GM19035 (cell line): ENCODE results near the gene ZNF773.
A peak's percentile ranks its signal among the peaks of the same experiment; 100 is the strongest.
"Not testable (repeated sequence)": the region's sequence is repeated elsewhere in the genome, so short reads cannot be mapped to it uniquely, and the experiment has no call there.

Source experiments
- ATAC-seq: cut with Tn5 transposase; IDR thresholded peaks from one replicate; pipeline ENCODE4 v1.9.1; 2021; ENCODE audit not compliant: unreplicated experiment

The ZNF773 gene

GRCh38 chr19:57499680-57500395 lies at the start of gene ZNF773:
TSS of gene ZNF773 (plus strand) at chr19:57499938. CDS start at chr19:57500081, 143 bp downstream.
- peak; percentile 97 for ATAC-seq

GRCh38 chr19:57452307-57452706 lies 47.4 kb upstream of the ZNF773 start:
- no peak for ATAC-seq

GRCh38 chr19:57465680-57466381 lies 33.9 kb upstream of the ZNF773 start:
- ATAC-seq: no peak

GRCh38 chr19:57466489-57466888 lies 33.2 kb upstream of the ZNF773 start:
- ATAC-seq: no peak

DNA sequence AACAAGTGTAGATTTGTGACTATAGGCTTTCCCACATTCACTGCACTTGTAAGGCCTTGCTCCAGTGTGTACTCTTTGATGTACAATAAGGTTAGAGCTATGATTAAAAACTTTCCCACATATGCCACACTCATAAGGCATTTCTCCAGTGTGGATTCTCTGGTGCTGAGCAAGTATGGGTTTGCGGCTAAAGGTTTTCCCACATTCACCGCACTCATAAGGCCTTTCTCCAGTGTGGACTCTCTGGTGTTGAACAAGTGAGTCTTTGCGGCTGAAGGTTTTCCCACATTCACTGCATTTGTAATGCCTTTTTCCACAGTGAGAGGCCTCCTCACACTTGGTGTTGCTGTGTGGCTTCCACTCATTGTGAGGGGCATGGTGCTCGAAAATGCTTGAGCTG lies 26.1 kb upstream of the ZNF773 start:
- ATAC-seq: no peak

DNA sequence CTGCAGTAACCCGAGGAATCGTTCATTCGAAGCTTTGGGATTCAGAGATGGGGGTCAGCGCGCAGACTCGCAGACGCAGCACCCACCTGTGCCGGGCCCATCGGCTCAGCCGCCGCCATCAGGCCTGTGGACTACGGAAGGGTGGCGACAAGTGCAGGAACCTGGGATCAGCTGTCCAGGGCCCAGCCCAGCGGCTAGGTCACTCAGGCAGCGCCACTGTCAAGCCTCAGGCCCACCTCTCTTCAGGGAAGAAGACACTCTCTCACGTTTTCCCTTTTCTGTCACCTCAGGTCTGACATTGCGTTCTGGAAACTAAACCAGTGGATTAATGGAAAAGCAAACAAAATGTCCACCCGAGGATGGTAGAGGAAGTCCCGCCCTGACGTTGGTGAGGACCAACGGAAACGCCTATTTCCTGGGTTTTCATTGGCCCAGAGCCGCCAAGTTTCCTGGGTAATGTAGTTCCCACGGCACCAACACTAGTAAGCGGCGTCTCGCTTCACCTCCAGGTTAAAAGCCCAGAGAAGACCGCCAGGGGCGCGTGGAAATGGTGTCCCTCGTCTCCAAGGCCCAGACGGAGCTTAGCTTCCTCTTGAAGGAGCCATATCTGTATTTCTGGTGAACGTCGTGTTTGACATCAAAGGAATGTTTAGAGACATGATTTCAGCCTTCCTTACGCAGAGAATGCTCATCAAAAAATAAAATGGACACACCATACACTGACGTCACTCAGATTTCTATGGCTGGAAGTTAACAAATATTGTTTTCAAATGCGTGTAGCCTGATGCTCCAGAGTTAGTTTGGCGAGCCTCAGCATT lies 22.3 kb upstream of the ZNF773 start, which contains the start of gene ZNF772:
TSS of gene ZNF772 (minus strand) at position 376 of the 818 bp plus-strand sequence. CDS start at position 119, 257 bp downstream.
- peak; percentile 96 for ATAC-seq

- peak; percentile 88 for ATAC-seq
Observed at GRCh38 chr19:57487477-57488298, 12.1 kb upstream of the ZNF773 start, which contains the start of gene ZNF419. TSS of gene ZNF419 (plus strand) at chr19:57487750. CDS start at chr19:57487951, 201 bp downstream.

DNA sequence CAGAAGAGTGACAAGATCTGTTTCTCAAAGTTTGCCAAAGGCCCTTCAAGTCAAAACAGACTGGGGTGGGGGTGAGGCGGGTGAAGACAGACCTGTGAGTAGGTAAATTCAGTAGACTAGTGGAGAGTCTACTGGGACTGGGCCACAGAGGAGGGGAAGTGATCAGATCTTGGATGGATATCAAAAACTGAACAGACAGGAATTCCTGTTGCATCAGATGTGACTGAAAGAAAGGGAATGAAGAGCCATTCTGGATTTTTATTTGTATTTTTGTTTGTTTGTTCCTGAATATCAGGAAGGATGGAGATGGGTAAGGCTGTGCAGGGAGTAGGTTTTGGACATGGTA lies 11.5 kb upstream of the ZNF773 start:
- not testable (repeated sequence) for ATAC-seq

DNA sequence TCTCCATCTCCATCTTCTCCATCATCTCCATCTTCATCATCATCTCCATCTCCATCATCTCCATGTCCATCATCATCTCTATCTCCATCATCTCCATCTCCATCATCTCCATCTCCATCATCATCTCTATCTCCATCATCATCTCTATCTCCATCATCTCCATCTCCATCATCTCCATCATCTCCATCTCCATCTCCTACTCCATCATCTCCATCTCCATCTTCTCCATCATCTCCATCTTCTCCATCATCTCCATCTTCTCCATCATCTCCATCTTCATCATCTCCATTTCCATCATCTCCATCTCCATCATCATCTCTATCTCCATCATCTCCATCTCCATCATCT lies 432 bp upstream of the ZNF773 start:
- not testable (repeated sequence) for ATAC-seq

GRCh38 chr19:57500400-57500799 lies 662 bp downstream of the ZNF773 start:
- not testable (repeated sequence) for ATAC-seq

DNA sequence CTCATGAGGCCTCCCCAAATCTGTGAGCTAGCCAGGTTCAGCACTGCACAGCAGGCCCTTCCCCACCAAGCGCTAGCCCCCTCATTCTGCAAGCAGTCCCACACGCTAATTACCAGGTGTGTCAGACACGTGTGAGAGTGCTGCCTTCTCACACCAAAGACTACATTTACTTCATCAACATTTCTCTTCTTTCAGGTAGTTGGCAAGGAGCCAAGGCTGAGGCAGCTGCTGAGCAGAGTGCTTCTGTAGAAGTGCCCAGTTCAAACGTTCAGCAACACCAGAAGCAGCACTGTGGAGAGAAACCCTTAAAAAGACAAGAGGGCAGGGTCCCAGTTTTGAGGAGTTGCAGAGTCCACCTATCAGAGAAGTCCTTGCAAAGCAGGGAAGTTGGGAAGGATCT lies 6.4 kb downstream of the ZNF773 start:
- no peak for ATAC-seq

DNA sequence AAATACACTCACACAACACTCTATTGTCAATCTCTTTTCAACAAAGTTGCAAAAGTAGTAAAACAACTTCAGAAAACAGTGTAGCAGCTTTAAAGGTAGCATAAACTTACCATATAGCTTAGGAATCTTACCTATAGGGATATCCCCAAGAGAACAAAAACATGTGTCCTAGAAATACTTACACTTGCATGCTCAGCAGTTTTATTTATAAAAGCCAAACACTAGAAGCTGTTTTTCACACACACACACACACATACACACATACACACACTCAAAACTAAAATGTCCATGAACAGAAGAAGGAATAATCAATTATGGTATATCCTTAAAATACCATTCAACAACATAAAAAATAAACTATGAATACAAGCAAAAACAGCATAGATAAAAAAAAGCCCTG lies 11.7 kb downstream of the ZNF773 start:
- ATAC-seq: no peak

DNA sequence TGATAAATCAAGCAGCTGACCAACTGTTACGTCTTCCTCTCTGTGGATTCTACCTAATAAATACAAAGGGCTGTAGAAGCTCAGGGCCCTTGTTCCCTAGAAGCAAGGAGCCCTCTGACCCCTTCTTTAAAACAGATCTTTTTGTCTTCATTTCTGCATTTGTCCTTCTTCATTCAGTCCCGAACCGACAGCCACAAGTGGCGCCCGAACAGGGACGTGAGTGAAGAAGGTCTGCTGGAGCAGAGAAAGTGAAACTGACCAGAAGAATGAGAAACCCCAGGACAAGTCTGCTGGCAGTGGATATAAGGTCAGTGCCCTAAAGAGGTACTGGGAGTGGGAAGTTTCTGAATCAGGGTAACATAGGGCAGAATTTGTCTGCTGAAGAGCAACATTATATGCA lies 13.1 kb downstream of the ZNF773 start:
- no peak for ATAC-seq

DNA sequence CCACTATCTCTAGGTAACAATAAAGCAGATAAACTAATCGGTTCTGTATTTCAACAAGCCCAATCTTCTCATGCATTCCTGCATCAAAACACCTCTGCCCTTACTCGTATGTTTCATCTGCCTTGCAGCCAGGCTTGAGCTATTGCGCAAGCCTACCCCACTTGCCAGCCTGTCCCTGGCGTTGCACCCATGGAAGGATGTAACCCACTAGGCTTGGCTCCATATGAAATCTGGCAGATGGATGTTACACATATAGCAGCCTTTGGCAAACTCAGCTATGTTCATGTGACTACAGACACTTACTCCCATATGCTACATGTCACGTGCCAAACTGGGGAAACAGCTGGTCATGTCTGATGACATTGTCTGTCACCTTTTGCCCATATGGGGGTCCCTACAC lies 15.5 kb downstream of the ZNF773 start:
- no peak for ATAC-seq

GRCh38 chr19:57518021-57518420 lies 18.3 kb downstream of the ZNF773 start:
- ATAC-seq: not testable (repeated sequence)

- ATAC-seq: peak; percentile 97
Observed at GRCh38 chr19:57527136-57527881, 27.6 kb downstream of the ZNF773 start, which contains the start of gene ZNF549. TSS of gene ZNF549 (plus strand) at chr19:57527356. CDS start at chr19:57527574, 218 bp downstream.

DNA sequence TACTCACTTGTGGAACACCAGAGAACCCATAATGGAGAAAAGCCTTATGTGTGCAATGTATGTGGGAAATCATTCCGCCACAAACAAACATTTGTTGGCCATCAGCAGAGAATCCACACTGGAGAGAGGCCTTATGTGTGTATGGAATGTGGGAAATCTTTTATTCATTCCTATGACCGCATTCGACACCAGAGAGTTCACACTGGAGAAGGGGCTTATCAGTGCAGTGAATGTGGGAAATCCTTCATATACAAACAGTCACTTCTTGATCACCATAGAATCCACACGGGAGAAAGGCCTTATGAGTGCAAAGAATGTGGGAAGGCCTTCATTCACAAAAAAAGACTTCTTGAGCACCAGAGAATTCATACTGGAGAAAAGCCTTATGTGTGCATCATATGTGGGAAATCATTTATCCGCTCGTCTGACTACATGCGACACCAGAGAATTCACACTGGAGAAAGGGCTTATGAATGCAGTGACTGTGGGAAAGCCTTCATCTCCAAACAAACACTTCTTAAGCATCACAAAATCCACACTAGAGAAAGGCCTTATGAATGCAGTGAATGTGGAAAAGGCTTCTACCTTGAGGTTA lies 38.3 kb downstream of the ZNF773 start:
- no peak for ATAC-seq

GRCh38 chr19:57546513-57546912 lies 46.8 kb downstream of the ZNF773 start:
- no peak for ATAC-seq

DNA sequence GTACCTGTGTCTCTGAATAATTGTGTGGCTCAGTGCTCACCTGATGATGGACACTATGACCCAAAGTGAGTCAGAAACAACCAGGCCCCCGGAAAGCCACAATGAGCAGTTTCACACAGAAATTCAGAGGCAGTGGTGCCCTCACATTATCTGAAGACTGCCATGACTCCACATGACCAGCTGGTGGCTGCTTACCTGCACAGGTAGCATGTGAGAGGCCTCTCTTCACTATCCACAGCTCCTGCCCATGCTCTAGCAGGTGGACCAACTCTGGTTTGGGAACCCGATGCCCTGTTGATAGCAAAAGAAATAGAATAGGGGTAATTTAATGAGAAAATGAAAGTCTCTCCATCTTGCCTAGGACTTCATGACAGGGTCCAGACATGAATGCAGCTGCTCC lies 52.7 kb downstream of the ZNF773 start:
- ATAC-seq: no peak
